Aorta (tissue), 5 donors: ENCODE results near the gene COL5A1. TPM values are rescaled to one million over a fixed set of nuclear protein-coding genes. Genes with fewer than 3 reads are reported as not detected.

Experiments
- ATAC-seq: fragments of 200-7000 bp; cut with Tn5 transposase; one replicate; pipeline ENCODE4 v1.9.1; 2022; ENCODE audit warnings: moderate library complexity; ENCODE audit not compliant: low FRiP score
- DNase-seq, 2 donors: peaks; one replicate each; pipeline ENCODE4 v3.0.0-alpha.2; 2020
- H3K27ac ChIP-seq, 2 donors: one replicate each; pipeline ENCODE4 v1.5.1; 2013; ENCODE audit warnings: low read length in 2 of 2, mild to moderate bottlenecking in 2 of 2, moderate library complexity in 2 of 2, control low read depth in 1 of 2, inconsistent platforms in 1 of 2, low read depth in 1 of 2
- H3K27me3 ChIP-seq, 2 donors: one replicate each; pipeline ENCODE4 v1.6.1; 2013; ENCODE audit warnings: control low read depth in 1 of 2, low read length in 1 of 2, mild to moderate bottlenecking in 1 of 2, moderate library complexity in 1 of 2; ENCODE audit not compliant: insufficient read depth in 2 of 2, control insufficient read depth in 1 of 2
- H3K36me3 ChIP-seq, 2 donors: one replicate each; pipeline ENCODE4 v1.6.1; 2013; ENCODE audit warnings: control low read depth in 1 of 2, low read length in 1 of 2, mild to moderate bottlenecking in 1 of 2; ENCODE audit not compliant: insufficient read depth in 2 of 2, control insufficient read depth in 1 of 2
- H3K4me1 ChIP-seq, 2 donors: one replicate each; pipeline ENCODE4 v1.6.1; 2013; ENCODE audit warnings: low read length in 2 of 2, control low read depth in 1 of 2, mild to moderate bottlenecking in 1 of 2, moderate library complexity in 1 of 2; ENCODE audit not compliant: insufficient read depth in 2 of 2, control insufficient read depth in 1 of 2
- H3K4me3 ChIP-seq, 2 donors: one replicate each; pipeline ENCODE4 v1.5.1; 2013; ENCODE audit warnings: low read length in 2 of 2, control low read depth in 1 of 2, mild to moderate bottlenecking in 1 of 2
- H3K9me3 ChIP-seq: one replicate; pipeline ENCODE4 v1.6.1; 2013; ENCODE audit warnings: mild to moderate bottlenecking, low read length; ENCODE audit not compliant: control insufficient read depth
- WGBS, 2 donors: extraction: QIAGEN DNeasy Blood & Tissue Kit; methylation state at CpG; one replicate each; pipeline ENCODE4 v1.1.7; 2013; 5-methylcytosine and 5-hydroxymethylcytosine counted together
- intact Hi-C, 2 donors: fragments of 100-400 bp; cut with DNase I; formaldehyde crosslinking; loops; one replicate each; pipeline versions ENCODE4 v1.14.2 to v1.15.0; 2022
- polyA plus RNA-seq, 2 donors: library from polyadenylated mRNA; stranded (reverse); fragments of 200-250 nt; gene quantifications; one replicate each; pipeline ENCODE4 v1.2.3, GENCODE V29; 2013
- total RNA-seq, 2 donors: library from RNA; stranded (reverse); fragmentation: NEBNext Ultra II Directional; extraction: Animal tissue kit (Norgen Biotek cat#: 25700); gene quantifications; one replicate each; pipeline ENCODE4 v1.2.1, GENCODE V29; 2021
- donor health status: healthy with polysubstance abuse.
- donor health status: Bipolar disorder and iron deficiency.
- donor health status: DM: no; HTN: no; CAD: no.
- donor health status: DM: no; HTN: no; CAD: no.
- donor health status: DM: yes; HTN: yes; CAD: no.

COL5A1 gene
- total and polyA plus RNA-seq, 4 donors = 18.7 to 159 (median 82.8) TPM

- H3K9me3 ChIP-seq = no peaks in the 10 kb centered on the region
- H3K27ac ChIP-seq = no peak overlapping the region
- intact Hi-C loops = no loop called here
- ATAC-seq = no peak
- 74 to 76% methylated on average over 10 to 15 of the region's 15 CpGs for WGBS, 2 donors
- peaks cover 0 to 3% of the 10 kb centered on the region in 2 donors for H3K36me3 ChIP-seq
- no peaks in the 10 kb centered on the region for H3K27me3 ChIP-seq
- H3K4me3 ChIP-seq = no peak overlapping the region
- H3K4me1 ChIP-seq = no peaks in the 10 kb centered on the region
- DNase-seq = no peak
Observed at GRCh38 chr9:134765785-134766184, 124.2 kb downstream of the COL5A1 start.

- peaks cover 0 to 3% of the 10 kb centered on the region in 2 donors for H3K36me3 ChIP-seq
- 75 to 79% methylated on average over 8 of the region's 8 CpGs for WGBS, 2 donors
- ATAC-seq = no peak
Observed at GRCh38 chr9:134766587-134766986, 125.0 kb downstream of the COL5A1 start.

GRCh38 chr9:134768332-134768708 lies 126.7 kb downstream of the COL5A1 start:
- Histone ChIP-seq H3K4me1 (no peaks in the 10 kb centered on the region), H3K9me3 (no peaks in the 10 kb centered on the region), H3K27me3 (no peaks in the 10 kb centered on the region), H3K4me3 (no peak overlapping the region), H3K27ac (no peak overlapping the region), H3K36me3 (peaks cover 0 to 3% of the 10 kb centered on the region in 2 donors)
- 71 to 74% methylated on average over 13 of the region's 13 CpGs for WGBS, 2 donors
- ATAC-seq (peak; percentile 59), DNase-seq (no peak)
- intact Hi-C loops = no loop called here

More at GRCh38 chr9:134766587-134766986, 125.0 kb downstream of the COL5A1 start:
- no peaks in the 10 kb centered on the region for H3K27me3 ChIP-seq
- no peaks in the 10 kb centered on the region for H3K9me3 ChIP-seq
- no peak for DNase-seq
- H3K4me3 ChIP-seq = no peak overlapping the region
- intact Hi-C loops = no loop called here
- no peaks in the 10 kb centered on the region for H3K4me1 ChIP-seq
- no peak overlapping the region for H3K27ac ChIP-seq

- WGBS, 2 donors = 63 to 69% methylated on average over 23 of the region's 23 CpGs
- intact Hi-C loops = no loop called here
- H3K4me1 ChIP-seq = no peaks in the 10 kb centered on the region
- no peaks in the 10 kb centered on the region for H3K27me3 ChIP-seq
- H3K9me3 ChIP-seq = no peaks in the 10 kb centered on the region
- DNase-seq (peak; percentile 68 to 86), ATAC-seq (peak; percentile 63)
- no peak overlapping the region for H3K4me3 ChIP-seq
- peaks cover 0 to 3% of the 10 kb centered on the region in 2 donors for H3K36me3 ChIP-seq
- H3K27ac ChIP-seq = no peak overlapping the region
Observed at GRCh38 chr9:134768709-134769351, 127.2 kb downstream of the COL5A1 start.

GRCh38 chr9:134770972-134771971 lies 129.7 kb downstream of the COL5A1 start:
- 79 to 82% methylated on average over 34 of the region's 34 CpGs for WGBS, 2 donors
- Histone ChIP-seq H3K4me3 (no peak overlapping the region), H3K4me1 (no peaks in the 10 kb centered on the region), H3K36me3 (peaks cover 0 to 3% of the 10 kb centered on the region in 2 donors), H3K27ac (no peak overlapping the region), H3K9me3 (no peaks in the 10 kb centered on the region), H3K27me3 (no peaks in the 10 kb centered on the region)
- intact Hi-C loops = no loop called here
- no peak for ATAC-seq
- no peak for DNase-seq

- WGBS, 2 donors = 85 to 87% methylated on average over 12 of the region's 12 CpGs
- H3K4me3 ChIP-seq = no peak overlapping the region
- ATAC-seq (no peak), DNase-seq (no peak)
- intact Hi-C loops = no loop called here
- no peaks in the 10 kb centered on the region for H3K27me3 ChIP-seq
- H3K4me1 ChIP-seq = no peaks in the 10 kb centered on the region
- no peaks in the 10 kb centered on the region for H3K36me3 ChIP-seq
- H3K27ac ChIP-seq = no peak overlapping the region
- no peaks in the 10 kb centered on the region for H3K9me3 ChIP-seq
Observed at GRCh38 chr9:134772331-134772730, 130.7 kb downstream of the COL5A1 start.

- H3K36me3 ChIP-seq = no peaks in the 10 kb centered on the region
- WGBS, 2 donors = 67 to 71% methylated on average over 11 of the region's 11 CpGs
- no peaks in the 10 kb centered on the region for H3K9me3 ChIP-seq
- no peak overlapping the region for H3K27ac ChIP-seq
- no peaks in the 10 kb centered on the region for H3K4me1 ChIP-seq
- H3K27me3 ChIP-seq = no peaks in the 10 kb centered on the region
- DNase-seq (no peak), ATAC-seq (no peak)
- intact Hi-C loops = no loop called here
- H3K4me3 ChIP-seq = no peak overlapping the region
Observed at GRCh38 chr9:134773842-134774241, 132.2 kb downstream of the COL5A1 start.

- no peak overlapping the region for H3K27ac ChIP-seq
- no peaks in the 10 kb centered on the region for H3K36me3 ChIP-seq
- intact Hi-C loops = no loop called here
- ATAC-seq = no peak
- no peak overlapping the region for H3K4me3 ChIP-seq
- no peak for DNase-seq
- H3K27me3 ChIP-seq = no peaks in the 10 kb centered on the region
- no peaks in the 10 kb centered on the region for H3K9me3 ChIP-seq
- H3K4me1 ChIP-seq = no peaks in the 10 kb centered on the region
- 83 to 84% methylated on average over 10 of the region's 10 CpGs for WGBS, 2 donors
Observed at GRCh38 chr9:134774410-134774809, 132.8 kb downstream of the COL5A1 start.
